Activated naive CD4-positive, alpha-beta T cell treated with Interleukin-2 at 50 U/mL for 16 hours (primary cell): ENCODE data around the gene SLC44A5.
A peak's percentile ranks its signal among the peaks of the same experiment; 100 is the strongest.
"Not testable (repeated sequence)": the region's sequence is repeated elsewhere in the genome, so short reads cannot be mapped to it uniquely, and the experiment has no call there.

Experiments used
- DNase-seq: peaks from one replicate; pipeline ENCODE4 v3.0.0-alpha.2; 2020

The SLC44A5 gene

GRCh38 chr1:75611014-75611413, at the start of gene SLC44A5:
Gene SLC44A5 (minus strand): TSS chr1:75611114. CDS start chr1:75541447, 69,667 bp downstream.
- no peak for DNase-seq

GRCh38 chr1:75655931-75656330, 45.0 kb upstream of the SLC44A5 start:
- DNase-seq = no peak

GRCh38 chr1:75647183-75647582, 36.3 kb upstream of the SLC44A5 start:
- DNase-seq = not testable (repeated sequence)

GRCh38 chr1:75645153-75645552, 34.2 kb upstream of the SLC44A5 start:
- not testable (repeated sequence) for DNase-seq

- DNase-seq = no peak
These were observed 32.5 kb upstream of the SLC44A5 start for GRCh38 chr1:75643460-75643859.

- no peak for DNase-seq
These were observed 30.4 kb upstream of the SLC44A5 start for GRCh38 chr1:75641325-75641724.

GRCh38 chr1:75640137-75640536, 29.2 kb upstream of the SLC44A5 start:
- DNase-seq = no peak

- no peak for DNase-seq
These were observed 21.5 kb upstream of the SLC44A5 start for GRCh38 chr1:75632350-75632949.

GRCh38 chr1:75630998-75631397, 20.1 kb upstream of the SLC44A5 start:
- DNase-seq = no peak

- no peak for DNase-seq
These were observed 19.2 kb upstream of the SLC44A5 start for GRCh38 chr1:75630004-75630594.

- no peak for DNase-seq
These were observed 14.9 kb upstream of the SLC44A5 start for GRCh38 chr1:75625795-75626194.

GRCh38 chr1:75618382-75618781, 7.5 kb upstream of the SLC44A5 start:
- no peak for DNase-seq

- no peak for DNase-seq
These were observed 5.8 kb upstream of the SLC44A5 start for GRCh38 chr1:75616436-75617433.

- peak; percentile 5 for DNase-seq
These were observed 4.9 kb upstream of the SLC44A5 start for GRCh38 chr1:75615613-75616435.

GRCh38 chr1:75614399-75614756, 3.5 kb upstream of the SLC44A5 start:
- DNase-seq = no peak

- DNase-seq = no peak
These were observed 3.0 kb upstream of the SLC44A5 start for GRCh38 chr1:75613916-75614315.

GRCh38 chr1:75612976-75613375, 2.1 kb upstream of the SLC44A5 start:
- DNase-seq = no peak

GRCh38 chr1:75602486-75602885, 8.4 kb downstream of the SLC44A5 start:
- no peak for DNase-seq

GRCh38 chr1:75600781-75601180, 10.1 kb downstream of the SLC44A5 start:
- DNase-seq = no peak

GRCh38 chr1:75594327-75594726, 16.6 kb downstream of the SLC44A5 start:
- DNase-seq = no peak

GRCh38 chr1:75593457-75593856, 17.5 kb downstream of the SLC44A5 start:
- DNase-seq = not testable (repeated sequence)

- DNase-seq = no peak
These were observed 21.3 kb downstream of the SLC44A5 start for GRCh38 chr1:75589637-75590036.
